GM21390 (cell line): ENCODE measurements around the gene MAP3K15.
"Not testable (repeated sequence)": the region's sequence is repeated elsewhere in the genome, so short reads cannot be mapped to it uniquely, and the experiment has no call there.

Experiments
- ATAC-seq: cut with Tn5 transposase; IDR thresholded peaks from one replicate; pipeline ENCODE4 v1.9.1; 2021; ENCODE audit not compliant: unreplicated experiment

The MAP3K15 gene

DNA sequence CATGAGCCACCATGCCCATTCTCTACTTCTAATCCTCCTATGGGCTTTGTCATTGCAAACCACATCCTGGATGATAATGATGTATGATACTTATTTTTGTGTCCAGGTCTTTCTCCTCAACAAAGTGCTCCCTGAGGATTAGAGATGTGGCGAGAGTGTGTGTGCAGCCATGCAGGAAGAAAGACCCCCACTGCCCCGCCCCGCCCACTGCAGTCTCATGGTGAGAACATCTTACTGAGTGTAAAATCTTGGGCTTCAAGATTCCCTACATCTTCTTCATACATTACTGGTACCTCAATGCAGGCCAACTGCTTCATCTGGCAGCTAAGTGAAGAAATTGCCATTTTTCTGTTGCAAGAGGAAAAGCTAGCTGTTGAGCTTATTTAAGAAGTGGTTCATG lies 25.9 kb upstream of the MAP3K15 start:
- no peak for ATAC-seq

DNA sequence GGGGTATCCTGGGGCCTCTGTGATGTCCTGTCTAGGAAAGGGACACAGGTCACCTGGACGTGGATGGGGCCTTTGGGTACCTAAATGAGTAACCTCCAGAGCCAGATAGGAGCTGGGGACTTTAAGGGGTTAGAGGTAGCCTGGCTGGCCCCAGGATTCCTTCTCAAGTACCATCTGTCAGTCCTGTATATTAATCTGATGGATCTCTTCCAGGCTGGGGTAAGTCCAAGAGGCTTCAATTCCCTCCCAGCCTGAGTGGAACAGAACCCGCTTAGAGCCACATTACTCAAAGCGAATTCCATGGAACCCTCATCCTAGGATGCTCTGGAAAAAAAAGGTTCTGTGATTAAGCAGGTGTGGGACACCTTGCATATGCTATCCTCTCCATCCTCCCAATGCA lies 24.8 kb upstream of the MAP3K15 start:
- no peak for ATAC-seq

DNA sequence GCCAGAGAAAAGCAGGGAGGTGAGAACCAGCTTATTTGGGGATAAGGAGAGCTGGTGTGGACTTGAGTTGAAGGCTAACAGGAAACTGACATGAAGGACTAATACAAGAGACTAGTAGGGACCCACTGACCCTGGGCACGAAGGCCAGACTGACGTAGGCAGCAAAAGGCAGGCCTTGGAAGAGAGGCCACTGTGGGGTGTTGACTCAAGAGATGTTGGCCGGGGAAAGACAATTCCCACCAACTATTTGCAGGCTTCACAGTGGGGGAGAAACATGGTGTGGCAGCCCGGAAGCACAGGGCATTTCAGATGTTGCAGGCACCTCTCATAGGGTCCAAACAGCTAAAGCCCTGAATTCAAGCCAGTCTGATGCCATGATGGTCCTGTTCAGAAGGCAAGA lies 24.4 kb upstream of the MAP3K15 start:
- no peak for ATAC-seq

DNA sequence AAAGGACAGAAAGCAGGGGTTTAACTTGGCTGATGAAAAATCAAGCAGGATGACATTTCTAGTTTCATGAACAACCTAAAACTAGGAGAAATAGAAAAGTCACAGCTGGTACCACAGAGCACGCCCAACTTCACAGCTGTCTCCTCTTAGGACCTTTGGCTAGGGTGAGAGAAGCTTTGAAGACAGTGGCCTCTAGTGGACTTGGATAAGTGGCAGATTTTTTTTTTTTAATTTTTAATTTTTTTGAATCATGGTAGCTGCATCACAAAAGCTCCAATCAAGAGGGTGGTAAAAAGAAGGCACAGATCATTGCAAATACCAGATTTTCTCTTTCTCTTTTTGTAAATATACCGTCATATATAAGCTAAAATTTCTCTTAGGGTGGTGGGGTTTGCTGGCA lies 20.2 kb upstream of the MAP3K15 start:
- no peak for ATAC-seq

DNA sequence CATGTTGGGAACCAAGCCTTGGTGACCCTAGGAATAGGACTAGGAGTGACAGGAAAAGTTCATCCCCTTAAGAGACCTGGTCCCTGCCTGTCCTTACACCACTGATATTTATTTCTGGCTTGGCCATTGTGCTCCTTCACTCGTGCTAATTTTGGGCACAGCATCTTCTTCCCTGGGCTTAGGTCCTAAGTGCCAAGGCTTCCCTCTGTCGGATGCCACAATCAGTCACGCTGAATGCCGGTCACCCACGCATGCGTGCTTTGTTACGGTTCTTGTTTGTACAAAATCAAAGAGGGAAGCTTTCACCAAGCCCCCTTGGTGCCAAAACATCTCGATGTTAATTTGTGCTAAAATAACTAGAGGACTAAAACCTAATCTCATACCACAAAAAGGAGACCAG lies 17.4 kb upstream of the MAP3K15 start:
- ATAC-seq: no peak

DNA sequence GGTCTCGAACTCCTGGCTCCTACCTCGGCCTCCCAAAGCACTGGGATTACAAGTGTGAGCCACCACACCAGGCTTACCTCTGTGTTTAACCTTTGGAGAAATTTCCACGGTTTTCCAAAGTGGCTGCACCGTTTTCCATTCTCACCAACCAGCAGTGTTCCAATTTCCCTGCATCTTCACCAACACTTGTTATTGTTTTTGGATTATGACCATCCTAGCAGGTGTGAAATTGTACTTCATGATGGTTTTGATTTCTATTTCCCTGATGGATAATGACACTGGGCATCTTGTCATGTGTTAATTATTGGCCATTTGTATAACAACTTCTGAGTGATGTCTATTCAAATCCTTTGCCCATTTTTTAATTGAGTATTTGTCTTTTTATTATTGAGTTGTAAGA lies 2.7 kb upstream of the MAP3K15 start:
- ATAC-seq: no peak

DNA sequence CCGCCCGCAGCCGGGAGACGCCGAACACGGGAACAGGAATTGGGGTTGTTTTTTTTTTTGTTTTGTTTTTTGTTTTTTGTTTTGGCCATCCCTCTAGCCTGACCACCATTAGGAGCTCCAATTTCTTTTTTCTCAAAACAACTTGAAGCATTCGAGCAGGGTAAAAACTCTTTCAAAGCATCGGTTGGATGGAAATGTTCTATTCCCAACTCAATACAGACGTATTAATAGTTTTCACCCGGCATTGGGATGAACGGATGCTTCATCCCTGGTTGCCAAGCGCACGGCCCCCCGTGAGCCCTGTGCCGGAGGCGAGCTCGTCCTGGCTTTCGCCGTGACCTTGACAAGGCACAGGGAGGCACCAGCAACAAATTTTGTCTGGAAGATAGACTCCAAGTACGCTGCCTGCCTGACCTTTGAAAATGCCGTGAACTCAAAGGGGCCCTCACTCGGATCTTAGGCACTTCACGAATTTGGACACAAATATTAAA lies 352 bp upstream of the MAP3K15 start:
- no peak for ATAC-seq

DNA sequence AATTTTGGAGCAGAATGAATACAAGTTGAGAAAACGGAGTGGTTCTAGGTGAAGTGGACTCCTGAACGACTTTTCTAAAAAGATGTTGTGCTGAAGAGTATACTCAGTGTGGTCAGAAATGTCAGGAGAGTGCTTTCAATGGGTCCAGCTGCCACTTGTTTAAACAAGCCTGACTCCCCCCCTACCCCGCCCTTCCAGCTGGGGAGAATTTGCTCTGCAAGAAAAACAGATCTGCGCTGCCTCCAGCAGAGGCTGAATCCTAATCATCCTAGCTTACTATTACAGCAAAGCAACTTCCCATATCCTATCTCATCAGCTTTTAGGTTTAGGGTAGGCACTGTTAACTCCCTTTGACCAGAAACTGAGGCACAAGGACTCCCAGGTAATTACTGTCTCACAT lies 1.9 kb downstream of the MAP3K15 start:
- no peak for ATAC-seq

DNA sequence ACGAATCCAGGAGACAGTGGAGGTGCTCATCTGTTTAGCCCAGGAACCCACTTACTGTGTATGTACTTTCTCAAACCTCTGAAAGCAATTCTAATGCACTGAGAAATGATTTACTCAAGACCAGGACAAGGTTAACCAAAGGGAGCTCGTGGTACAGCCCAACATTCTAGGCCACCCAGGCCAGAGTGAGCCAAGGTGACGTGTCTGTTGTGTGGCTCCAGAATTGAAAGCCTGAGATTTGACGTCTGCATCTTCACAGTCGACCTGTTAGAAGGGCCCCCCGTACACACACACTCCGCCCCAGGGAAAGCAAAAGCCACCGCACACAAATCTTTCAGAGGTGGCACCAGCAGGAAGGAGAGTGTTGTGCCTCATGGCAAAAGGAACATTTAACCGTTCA lies 2.3 kb downstream of the MAP3K15 start:
- ATAC-seq: no peak

DNA sequence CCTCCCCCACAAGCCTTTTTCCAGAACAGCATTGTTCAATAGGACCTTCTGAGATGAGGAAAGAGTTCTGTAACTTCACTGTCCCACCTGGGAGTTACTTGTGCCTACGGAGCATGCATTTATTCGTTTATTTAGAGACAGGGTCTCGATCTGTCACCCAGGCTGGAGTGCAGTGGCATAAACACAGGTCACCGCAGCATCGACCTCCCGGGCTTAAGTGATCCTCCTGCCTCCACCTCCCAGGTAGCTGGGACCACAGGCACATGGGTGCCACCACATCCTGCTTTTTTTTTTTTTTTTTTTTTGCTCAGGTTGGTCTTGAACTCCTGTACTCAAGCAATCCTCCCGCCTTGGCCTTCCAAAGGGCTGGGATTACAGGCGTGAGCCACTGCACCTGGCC lies 2.9 kb downstream of the MAP3K15 start:
- no peak for ATAC-seq

DNA sequence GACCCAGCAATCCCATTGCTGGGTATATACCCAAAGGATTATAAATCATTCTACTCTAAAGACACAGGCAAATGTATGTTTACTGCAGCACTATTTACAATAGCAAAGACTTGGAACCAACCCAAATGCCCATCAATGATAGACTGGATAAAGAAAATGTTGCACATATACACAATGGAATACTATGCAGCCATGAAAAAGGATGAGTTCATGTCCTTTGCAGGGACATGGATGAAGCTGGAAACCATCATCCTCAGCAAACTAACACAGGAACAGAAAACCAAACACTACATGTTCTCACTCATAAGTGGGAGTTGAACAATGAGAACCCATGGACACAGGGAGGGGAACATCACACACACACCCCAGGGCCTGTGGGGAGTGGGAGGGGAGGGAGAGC lies 3.5 kb downstream of the MAP3K15 start:
- ATAC-seq: not testable (repeated sequence)

DNA sequence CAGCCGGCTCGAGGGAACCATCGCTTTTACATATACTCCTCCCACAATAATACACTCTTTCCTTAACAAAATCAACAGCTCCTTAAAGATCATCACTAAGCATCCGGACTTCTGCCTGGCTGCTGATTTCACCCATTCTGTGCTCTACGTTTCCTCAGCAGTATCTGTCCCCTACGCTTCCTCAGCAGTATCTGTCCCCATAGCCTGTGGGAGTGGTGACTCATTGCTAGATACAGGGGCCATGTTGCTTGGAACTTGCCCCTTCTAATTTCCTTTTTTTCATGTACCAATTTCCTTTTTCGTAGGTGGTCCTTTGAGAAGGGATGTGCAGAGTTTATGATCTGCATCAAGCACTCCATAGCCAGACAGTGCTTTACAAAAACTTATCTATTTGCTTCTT lies 18.6 kb downstream of the MAP3K15 start:
- no peak for ATAC-seq

DNA sequence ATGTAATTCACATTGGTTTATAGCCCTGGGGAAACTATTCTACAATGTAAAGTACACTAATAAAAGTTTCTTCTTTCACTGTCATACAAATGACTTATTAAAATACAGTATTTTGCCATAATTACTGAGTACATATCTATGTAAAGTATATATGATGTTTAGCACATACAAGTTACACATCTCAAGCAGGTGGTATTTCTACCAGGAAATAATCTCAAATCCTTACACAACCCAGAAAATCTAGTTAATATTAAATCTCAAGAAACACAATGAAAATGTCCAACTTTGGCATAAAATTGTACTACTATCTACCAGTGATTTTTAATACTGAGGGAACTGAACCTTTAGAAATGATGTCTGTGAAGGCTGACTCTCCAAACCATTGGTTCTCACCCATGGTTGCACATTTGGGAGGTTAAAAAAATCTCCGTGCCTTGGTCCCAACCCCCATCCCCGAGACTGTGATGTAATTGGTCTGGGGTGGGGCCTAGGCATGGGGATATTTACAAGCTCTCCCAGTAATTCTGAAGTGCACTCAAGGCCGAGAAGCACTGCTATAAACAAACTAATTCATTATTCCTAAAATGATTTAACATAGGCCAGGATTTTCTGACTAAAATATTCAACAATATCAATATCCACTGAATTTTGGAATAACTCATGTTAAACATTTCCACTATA lies 27.6 kb downstream of the MAP3K15 start:
- ATAC-seq: no peak

DNA sequence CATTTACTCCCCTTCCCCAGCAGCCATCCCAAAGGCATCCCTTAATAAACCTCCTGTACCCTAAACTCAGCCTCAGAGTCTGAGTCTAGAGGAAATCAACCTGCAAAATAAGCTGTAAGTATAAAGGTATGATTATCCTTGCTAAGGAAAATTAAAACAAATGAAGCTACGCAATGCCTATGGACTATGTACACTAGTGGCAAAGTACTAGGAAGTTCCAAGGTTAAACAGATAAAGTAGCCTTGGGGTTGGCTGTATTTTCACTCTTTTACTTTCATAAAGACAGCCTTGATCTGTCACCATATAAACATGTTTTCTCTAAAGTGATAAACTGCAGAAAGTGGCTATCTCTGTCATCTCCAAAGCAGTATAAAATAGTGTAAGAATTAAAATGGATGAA lies 35.9 kb downstream of the MAP3K15 start:
- ATAC-seq: no peak

DNA sequence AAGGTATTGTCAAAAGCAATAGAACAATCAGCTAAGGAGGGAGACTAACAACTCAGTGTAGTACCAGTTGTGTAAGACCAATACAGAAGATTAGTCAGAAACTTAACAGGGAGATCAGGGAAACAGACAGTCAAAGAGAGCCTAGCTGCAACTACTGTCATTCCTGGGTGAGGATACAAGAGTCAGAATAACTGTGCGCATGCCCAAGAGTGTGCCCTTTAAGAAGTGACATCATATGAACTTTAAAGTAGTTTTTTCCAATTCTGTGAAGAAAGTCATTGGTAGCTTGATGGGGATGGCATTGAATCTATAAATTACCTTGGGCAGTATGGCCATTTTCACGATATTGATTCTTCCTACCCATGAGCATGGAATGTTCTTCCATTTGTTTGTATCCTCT lies 46.9 kb downstream of the MAP3K15 start:
- ATAC-seq: not testable (repeated sequence)

DNA sequence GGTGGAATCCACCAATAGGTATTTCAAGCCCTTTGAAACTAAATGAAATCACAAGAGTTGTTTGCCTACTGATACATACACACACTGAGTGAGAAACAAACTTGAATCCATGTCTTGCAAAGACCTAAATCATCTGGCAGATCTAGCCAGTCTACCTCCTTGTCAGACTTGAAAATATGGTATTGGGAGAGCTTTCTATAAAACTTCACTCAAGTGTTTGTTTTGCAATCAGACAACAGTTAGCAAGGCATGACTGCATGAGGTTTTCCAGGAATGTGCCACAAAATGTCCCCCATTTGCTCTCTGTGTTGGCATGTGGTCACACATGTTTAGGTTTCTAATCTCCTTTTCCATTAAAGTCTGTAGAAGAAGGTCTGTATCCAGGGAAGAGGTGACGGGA lies 52.4 kb downstream of the MAP3K15 start:
- ATAC-seq: no peak

DNA sequence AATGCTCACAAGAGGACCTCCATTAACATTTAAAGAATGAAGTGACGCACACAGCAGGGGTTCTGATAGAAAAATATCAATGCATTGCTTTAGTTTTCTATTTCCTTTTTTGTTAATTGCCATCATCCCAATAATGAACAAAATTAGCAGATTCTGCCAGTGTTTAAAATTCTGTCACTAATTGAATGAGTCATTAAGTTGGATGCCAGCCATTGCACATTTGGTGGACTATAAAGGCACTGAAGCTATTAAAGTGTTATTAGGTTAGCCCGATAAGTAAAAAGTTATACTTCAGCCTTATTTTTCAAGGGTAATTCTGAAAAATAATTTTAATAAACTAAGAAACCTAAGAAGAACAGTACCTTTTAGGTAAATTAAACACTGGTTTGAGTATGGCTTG lies 53.1 kb downstream of the MAP3K15 start:
- no peak for ATAC-seq

DNA sequence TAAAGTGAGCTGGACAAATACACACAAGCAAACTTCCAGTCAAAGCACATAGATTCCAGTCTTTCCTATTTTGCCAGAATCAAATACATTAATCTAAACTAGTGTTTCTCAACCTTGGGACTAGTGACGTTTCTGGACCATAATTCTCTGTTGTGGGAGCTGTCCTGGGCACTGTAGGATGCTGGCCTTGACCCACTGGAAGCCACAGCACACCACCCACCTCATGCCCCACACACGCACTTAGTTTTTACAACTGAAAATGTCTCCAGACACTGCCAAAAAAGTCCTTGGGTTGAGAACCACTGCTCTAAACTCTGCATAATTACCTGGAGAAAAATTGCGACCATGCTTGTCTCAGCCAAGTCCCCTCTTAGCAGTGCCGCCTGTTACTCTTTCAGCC lies 57.6 kb downstream of the MAP3K15 start:
- no peak for ATAC-seq

DNA sequence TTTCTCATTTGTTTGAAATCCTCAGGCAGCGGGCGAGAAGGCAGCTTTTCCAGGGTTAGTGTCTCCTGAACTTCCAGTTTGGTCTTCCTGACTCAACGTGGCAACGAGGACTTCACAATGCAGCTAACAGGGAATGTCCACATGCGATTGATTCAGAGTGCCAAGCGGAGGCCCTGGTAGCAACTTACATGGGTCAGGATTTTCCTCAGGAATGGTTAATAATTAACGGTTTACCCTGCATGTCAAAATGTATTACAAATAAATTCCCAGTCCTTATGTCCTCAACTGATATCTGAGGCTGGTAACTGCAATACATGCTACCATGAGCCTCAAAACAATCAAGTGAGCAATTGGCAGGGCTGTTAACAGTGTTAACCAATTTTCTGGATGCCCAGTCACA lies 67.2 kb downstream of the MAP3K15 start:
- no peak for ATAC-seq

DNA sequence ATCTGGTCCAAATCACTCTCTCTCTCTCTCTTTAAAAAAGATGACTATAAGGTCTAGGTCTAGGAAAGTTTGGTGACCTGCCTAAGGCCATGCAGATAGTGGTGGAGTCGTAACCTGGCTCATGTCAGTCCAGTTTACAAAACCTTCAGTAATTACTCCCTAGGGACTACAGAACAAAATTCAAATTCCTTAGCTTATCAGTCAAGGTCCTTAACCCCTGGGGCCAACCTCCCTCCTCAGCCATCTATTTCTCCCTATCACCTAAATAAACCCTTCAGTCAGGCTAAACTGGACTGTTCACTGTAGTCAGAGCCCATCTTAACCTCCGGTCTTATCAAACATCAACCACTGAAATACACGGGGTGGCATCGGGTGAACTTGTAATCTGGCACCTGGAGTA lies 68.9 kb downstream of the MAP3K15 start:
- no peak for ATAC-seq

DNA sequence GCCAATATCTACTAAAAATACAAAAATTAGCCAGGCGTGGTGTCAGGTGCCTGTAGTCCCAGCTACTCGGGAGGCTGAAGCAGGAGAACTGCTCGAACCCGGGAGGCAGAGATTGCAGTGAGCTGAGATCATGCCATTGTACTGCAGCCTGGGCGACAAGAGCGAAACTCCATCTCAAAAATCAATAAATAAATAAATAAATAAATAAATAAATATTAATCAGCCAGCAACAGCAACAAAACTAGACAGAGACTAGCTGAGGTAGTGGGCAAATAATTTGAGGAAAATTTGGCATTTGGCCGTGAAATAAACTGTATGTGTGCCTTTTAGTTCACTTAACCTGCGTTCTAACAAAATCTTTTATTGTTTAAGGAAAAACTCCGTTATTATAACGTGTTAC lies 69.5 kb downstream of the MAP3K15 start:
- not testable (repeated sequence) for ATAC-seq

DNA sequence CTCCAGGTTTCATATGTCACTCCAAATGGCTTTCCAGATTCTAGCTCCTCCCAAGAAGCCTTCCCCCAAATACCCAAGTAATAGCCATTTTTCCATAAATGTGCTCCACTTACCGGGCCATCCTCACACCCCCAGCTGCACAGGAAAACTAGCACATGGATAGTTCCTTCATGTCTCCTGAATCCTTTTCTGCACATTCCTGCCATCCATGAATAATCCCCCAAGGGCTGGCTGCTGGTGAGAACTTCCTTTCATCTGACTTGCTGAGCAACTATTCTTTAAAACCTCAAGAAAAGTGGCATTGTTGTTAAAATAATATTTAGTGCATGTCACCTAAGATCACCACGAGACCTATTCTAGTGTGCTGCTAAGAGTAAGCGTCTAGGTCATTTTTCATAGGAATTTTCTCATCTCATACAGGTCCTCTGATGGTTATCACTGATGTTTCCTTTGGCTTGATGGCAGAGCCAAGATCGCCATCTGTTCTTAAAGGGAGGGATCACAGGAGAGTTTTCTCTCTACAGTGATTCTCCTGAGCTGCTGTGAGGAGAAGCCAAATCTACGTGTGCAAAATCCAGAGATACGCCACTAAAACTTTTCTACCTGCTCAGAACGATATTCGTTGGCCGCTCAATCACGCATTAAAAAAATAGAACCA lies 71.3 kb downstream of the MAP3K15 start:
- ATAC-seq: no peak

DNA sequence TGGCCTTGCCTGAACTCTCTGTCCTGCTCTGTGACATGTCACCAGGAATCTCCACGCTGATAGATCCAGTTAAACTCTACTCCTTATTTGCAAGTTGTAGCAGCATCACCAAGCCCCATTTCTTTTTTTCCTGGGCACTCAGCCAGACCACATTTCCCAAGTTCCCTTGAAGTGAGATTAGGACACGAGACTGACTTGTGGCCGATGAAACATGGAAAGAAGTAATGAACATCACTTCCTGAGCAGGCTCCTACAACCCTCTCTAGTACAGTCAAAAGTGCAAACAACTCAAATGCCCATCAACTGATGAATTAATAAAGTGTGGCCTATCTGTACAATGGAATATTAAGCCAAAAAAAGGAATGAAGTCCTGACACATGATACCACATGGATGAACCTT lies 74.6 kb downstream of the MAP3K15 start:
- ATAC-seq: no peak
